Epidermal melanocyte (primary cell): ENCODE data around the gene CYS1.

Experiments
- DNase-seq: peaks from one replicate; pipeline ENCODE4 v3.0.0; 2011; ENCODE audit warnings: low spot score; ENCODE audit not compliant: insufficient read length

CYS1 gene

DNA sequence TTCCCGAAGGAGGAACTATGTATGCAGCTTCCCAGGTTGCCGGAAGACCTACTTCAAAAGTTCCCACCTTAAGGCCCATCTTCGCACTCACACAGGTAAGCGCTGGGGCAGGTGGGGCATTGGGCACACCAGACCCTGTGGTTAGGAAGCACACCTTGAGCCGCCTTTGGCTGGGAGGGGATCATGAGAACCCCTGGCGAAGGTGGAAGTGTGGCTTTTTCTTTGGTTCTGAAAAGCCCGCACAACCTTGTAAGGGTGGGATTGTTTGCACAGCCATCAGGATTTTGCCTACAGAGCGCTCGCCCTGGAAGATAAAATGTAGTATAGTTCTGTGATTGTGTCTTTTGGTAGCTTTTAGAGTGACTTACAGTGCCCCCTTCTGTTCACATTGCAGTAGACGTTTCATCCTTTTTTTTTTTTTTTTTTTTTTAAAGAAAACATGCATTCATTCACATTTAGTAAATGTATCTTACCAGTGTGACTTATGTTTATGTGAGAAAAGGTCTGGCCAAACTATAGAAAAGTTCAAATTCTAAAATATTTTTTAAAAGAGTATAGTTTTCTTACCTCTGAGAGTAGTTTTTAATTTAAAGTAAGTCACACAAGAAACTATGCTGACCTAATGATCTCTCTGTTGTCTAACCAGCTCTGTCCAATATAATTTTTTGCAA lies 31.6 kb downstream of the CYS1 start:
- peak; percentile 82 for DNase-seq

DNA sequence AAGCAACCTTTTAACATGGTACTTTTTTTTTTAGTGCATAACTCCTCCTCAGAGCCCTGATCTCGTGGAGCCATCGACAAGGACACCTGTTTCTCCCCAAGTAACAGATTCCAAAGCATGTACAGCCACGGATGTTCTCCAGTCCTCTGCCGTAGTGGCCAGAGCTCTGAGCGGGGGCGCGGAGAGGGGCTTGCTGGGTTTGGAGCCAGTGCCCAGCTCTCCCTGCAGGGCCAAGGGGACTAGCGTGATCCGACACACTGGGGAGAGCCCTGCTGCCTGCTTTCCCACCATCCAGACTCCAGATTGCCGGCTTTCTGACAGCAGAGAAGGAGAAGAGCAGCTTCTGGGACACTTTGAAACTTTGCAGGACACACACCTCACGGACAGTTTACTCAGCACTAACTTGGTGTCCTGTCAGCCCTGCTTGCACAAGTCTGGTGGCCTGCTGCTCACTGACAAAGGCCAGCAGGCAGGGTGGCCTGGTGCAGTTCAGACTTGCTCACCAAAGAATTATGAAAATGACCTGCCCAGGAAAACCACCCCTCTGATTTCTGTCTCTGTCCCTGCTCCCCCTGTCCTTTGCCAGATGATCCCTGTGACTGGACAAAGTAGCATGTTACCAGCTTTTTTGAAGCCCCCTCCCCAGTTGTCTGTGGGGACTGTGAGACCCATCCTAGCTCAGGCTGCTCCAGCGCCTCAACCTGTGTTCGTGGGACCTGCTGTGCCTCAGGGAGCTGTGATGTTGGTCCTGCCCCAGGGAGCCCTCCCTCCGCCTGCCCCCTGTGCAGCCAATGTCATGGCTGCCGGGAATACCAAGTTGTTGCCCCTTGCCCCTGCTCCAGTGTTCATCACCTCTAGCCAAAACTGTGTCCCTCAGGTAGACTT lies 32.4 kb downstream of the CYS1 start:
- DNase-seq: no peak

- no peak for DNase-seq
Measured at GRCh38 chr2:10046931-10047330, 33.3 kb downstream of the CYS1 start.

DNA sequence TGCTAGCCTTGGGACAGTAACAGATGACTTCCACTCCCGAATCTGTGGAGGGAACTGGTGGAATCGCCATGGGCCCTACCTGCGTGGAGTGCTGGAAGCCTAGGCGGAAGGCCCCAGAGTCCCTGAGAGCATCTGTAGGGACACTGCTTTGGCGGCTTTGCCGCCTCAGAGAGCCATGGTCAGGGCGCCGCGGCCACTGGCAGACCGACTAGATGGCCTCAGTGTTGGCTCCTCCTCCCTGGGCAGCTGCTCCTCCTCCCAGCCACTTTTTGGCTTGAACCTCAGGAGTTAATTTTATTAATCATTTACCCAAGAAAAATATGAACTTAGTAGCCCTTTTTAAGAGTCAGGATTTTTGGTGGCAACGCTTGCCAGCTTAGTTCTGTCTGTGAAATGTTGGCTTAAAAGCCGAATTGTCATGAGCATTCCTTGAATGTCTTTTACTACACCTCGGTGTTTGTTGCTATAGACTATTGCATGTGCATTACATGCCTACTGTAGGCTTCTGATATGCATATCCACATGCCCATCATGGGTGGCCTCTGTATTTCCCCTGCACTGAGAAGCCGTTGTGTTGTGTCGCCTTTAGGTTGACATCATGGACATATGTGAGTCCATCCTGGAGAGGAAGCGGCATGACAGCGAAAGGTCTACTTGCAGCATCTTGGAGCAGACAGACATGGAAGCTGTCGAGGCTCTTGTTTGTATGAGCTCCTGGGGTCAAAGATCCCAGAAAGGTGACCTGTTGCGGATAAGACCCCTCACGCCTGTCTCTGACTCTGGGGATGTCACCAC lies 34.5 kb downstream of the CYS1 start:
- no peak for DNase-seq

DNA sequence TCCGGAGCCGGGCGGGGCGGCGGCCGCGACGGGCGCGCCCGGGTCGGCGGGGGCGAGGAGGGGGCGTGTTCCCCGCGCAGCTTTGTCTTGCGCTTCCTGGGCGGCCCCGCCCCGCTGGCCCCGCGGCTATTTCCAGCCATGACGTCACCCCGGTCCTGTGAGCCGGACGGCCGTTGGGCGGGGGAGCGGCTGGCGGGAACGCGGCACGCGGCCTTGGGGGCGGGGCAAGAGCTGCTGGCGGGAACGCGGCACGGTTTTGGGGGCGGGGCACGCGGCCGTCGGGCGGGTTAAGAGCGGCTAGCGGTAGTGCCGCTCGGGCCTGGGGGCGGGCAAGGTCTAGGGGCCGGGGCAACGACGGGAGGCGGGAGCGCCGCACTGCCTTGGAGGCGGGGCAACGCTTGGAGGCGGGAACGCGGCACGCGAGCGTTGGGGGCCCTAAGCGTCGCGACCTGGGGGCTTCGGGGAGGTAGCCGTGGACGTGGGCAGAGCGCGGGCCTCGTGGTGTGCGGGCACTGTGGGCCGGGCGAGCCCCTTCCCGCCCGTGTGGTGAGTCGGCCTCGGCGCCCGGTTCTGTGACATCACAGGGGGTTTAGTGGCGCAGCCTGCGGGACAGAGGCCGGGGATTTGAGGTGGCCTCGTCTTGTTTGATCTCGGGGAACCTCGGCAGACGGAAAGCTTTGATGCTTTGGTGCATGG lies 36.2 kb downstream of the CYS1 start:
- peak; percentile 89 for DNase-seq

DNA sequence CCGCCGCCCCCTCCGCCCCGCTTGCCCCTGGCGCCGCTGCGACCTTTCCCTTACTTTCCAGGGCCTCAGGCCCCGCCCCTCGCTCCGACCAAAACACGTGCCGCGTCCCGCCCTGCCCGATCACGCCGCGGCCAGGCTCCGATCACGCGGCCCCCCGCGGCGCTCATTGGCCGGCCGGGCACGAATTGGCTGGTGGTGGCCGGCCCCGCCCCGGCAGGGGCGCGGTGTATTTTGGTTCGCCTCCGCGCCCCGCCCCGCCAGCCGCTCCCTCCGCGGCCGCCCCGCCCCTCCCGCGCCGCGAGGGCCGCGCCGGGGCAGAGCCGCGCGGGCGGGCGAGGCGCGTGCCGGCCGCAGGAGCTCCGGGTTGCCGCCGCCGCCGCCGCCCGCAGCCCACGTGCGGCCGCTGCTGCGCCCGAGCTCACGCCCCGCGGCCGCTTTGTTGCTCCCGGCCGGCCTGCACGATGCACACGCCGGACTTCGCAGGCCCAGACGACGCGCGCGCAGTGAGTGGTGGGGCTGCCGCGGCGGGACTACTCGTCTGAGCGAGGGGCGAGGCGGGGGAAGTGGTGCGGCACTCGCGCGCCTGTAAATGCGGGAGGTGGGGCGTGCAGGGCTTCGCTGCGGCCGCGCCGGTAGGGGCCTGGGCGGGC lies 36.8 kb downstream of the CYS1 start, which contains the start of gene KLF11:
TSS of gene KLF11 (plus strand) at position 295 of the 650 bp plus-strand sequence. CDS start at position 462, 167 bp downstream.
- DNase-seq: peak; percentile 85

- DNase-seq: no peak
Measured at GRCh38 chr2:10042301-10043161, 37.7 kb downstream of the CYS1 start.

DNA sequence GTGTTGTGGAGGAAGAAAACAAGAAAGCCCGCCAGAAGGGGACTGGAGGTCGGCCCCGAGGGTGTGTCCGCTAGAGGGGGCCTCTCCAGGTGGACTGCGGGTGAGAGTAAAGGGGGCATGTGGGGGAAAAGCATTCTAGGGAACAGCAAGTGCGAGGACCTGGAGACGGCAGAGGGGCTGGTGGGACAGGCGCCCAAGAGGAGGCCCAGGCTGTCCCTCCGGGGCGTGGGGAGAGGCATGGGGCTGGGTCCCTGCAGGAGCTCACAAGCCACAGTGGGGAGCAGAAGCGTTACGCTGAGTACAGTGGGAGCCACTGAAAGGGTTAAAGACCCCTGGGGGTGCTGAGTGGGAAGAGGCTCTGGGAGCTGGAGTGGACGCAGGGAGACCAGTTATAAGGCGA lies 38.5 kb downstream of the CYS1 start:
- no peak for DNase-seq

DNA sequence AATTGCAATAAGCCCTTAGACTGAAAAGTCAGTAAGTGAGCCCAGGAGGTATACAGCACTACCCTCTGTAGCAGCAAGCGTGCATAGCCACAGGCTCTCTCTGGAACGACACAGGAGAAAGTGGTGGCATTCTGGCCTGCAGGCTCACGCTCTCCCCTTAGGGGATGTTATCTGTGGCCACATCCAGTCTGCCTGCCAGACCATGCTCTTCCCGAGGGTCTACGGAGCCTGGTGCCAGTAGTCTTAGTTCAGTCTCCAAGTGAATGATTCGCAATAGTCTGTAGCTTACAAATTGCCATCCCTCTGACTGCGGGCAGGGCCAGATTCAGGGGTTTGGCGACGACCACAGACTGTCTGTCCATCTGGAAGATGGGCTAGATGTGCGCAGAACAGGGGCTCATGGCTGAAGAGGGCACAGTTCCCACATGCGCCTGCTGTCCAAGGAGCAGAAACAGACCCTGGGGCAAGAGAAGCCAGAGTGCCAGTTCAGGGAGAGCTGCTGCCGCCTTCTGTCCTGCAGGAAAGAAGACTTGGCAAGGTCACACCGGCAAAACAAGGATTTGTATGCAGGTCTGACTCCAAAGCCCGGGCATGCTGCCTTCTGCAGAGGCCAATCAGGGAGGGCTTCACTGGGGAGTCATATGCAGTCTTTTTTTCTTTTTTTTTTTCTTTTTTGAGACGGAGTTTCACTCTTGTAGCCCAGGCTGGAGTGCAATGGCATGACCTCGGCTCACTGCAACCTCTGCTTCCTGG lies 40.4 kb downstream of the CYS1 start:
- no peak for DNase-seq

DNA sequence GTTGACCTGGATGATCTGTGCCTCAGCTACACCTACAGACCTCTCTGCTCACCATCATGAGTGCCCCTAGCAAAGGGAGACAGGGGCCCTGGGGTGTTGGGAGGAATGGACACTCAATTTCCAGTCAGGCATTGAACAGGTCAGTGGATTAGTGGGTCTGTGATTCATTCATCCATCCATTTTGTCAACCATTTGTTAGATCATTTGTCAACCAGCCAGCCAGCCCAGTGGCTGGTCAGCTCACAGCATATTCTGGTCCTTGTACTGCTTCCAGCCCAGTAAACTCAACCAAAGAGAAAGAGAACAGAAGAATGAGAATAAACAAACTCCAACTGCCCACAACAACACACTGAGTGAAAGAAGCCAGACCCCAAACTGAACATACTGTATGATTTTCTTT lies 41.5 kb downstream of the CYS1 start:
- DNase-seq: no peak

DNA sequence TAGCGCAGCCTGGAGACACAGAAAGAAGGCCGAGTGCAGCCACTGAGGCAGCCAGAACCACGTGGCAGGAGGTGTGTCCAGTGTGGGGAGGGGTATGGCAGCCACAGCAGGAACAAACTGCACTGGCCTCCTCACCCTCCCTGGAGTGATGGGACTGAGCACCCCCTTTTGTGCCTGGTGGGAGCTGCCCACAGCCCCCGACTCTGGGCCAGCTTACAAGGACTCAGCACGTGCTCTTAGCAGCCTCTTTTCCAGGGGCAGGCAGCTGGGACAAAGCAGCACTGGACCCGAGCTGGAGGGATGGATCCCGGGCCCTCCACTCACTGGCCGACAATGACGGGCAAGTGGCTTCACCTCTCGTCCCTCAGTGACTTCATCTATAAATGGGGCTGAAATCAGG lies 42.1 kb downstream of the CYS1 start:
- no peak for DNase-seq

- DNase-seq: peak; percentile 58
Measured at GRCh38 chr2:10036095-10036884, 43.9 kb downstream of the CYS1 start.

DNA sequence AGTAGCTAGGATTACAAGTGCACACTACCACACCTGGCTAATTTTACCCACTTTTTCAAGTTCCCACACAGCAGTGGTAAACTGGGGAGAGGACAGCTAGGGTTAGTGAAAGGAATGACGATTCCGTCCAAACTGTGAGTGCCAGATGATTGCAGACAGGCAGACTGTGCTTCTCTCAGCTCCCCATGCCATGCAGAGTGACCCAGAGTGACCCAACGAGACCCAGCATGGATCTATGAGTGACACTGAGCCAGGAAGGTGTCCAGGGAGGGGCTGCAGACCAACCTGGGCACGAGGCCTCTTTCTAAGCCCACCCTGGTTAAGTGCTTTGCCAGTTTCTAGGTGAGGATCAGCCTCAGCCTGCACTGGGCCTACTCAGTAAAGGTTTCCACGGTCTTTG lies 44.6 kb downstream of the CYS1 start:
- DNase-seq: no peak

GRCh38 chr2:10035053-10035422 lies 45.2 kb downstream of the CYS1 start:
- DNase-seq: no peak

GRCh38 chr2:10034333-10035052 lies 45.7 kb downstream of the CYS1 start:
- no peak for DNase-seq

DNA sequence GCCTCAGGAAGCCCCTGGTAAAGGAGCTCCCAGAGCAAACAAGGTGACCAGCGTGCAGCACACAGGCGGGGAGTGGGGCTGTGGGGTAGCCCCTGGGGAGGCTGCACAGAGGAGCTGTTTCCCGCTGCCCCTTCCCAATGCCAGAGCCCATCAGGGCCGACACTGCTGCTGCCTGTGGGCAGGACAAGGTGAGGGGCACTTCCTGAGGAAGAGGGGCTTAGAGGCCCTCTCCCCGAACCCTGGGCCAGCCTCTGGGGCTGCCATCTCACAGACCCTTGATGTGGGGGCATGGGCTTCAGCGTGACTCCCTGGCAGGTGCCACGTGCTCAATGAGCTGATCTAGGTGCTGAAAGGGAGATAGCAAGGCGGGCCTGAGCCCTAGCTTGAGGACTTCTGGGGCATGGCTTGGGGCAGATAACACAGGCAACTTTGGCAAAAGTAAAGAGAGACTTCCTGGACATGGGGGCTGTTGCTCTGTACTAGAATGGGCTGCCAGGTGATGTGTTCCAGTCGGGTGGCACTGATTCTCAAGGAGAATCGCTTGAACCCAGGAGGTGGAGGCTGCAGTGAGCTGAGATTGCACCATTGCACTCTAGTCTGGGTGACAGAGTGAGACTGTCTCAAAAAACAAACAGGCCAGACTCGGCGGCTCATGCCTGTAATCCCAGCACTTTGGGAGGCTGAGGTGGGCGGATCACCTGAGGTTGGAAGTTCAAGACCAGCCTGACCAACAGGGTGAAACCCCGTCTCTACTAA lies 46.8 kb downstream of the CYS1 start:
- DNase-seq: no peak

GRCh38 chr2:10032746-10033105 lies 47.5 kb downstream of the CYS1 start:
- DNase-seq: no peak
